Measurements from ENCODE around the gene GNAI2. TPM values are rescaled to one million over a fixed set of nuclear protein-coding genes. Genes with fewer than 3 reads are reported as not detected.

GNAI2 gene
- total RNA-seq, 1 experiment from 2014 or later: 185 TPM

GRCh38 chr3:50289130-50289529, 53.1 kb downstream of the GNAI2 start:
- no peak for TF ChIP-seq FOXK1 (CRISPR knock-in tag; IDR thresholded peaks at IDR 0.05)
- no peak for TF ChIP-seq ZNF219 (CRISPR knock-in tag; IDR thresholded peaks at IDR 0.05; ENCODE audit: borderline replicate concordance)
- no peak for TF ChIP-seq JAZF1 (CRISPR knock-in tag; IDR thresholded peaks at IDR 0.05)
- TF ChIP-seq, protein P1, sequence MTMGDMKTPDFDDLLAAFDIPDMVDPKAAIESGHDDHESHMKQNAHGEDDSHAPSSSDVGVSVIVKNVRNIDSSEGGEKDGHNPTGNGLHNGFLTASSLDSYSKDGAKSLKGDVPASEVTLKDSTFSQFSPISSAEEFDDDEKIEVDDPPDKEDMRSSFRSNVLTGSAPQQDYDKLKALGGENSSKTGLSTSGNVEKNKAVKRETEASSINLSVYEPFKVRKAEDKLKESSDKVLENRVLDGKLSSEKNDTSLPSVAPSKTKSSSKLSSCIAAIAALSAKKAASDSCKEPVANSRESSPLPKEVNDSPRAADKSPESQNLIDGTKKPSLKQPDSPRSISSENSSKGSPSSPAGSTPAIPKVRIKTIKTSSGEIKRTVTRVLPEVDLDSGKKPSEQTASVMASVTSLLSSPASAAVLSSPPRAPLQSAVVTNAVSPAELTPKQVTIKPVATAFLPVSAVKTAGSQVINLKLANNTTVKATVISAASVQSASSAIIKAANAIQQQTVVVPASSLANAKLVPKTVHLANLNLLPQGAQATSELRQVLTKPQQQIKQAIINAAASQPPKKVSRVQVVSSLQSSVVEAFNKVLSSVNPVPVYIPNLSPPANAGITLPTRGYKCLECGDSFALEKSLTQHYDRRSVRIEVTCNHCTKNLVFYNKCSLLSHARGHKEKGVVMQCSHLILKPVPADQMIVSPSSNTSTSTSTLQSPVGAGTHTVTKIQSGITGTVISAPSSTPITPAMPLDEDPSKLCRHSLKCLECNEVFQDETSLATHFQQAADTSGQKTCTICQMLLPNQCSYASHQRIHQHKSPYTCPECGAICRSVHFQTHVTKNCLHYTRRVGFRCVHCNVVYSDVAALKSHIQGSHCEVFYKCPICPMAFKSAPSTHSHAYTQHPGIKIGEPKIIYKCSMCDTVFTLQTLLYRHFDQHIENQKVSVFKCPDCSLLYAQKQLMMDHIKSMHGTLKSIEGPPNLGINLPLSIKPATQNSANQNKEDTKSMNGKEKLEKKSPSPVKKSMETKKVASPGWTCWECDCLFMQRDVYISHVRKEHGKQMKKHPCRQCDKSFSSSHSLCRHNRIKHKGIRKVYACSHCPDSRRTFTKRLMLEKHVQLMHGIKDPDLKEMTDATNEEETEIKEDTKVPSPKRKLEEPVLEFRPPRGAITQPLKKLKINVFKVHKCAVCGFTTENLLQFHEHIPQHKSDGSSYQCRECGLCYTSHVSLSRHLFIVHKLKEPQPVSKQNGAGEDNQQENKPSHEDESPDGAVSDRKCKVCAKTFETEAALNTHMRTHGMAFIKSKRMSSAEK (CRISPR knock-in tag; IDR thresholded peaks at IDR 0.05; ENCODE audit: borderline replicate concordance): no peak
- no peak for TF ChIP-seq E2F4 (CRISPR knock-in tag; IDR thresholded peaks at IDR 0.05; ENCODE audit: borderline replicate concordance, low read depth)
- no peak for TF ChIP-seq MXD4 (CRISPR knock-in tag; IDR thresholded peaks at IDR 0.05; ENCODE audit: borderline replicate concordance)
- TF ChIP-seq FOXP1 (CRISPR knock-in tag; IDR thresholded peaks at IDR 0.05; ENCODE audit: borderline replicate concordance): no peak
- TF ChIP-seq ZNF317 (CRISPR knock-in tag; IDR thresholded peaks at IDR 0.05; ENCODE audit: borderline replicate concordance, low read depth): no peak
- TF ChIP-seq KAT7 (CRISPR knock-in tag; IDR thresholded peaks at IDR 0.05; ENCODE audit: borderline replicate concordance): no peak
- TF ChIP-seq CBFB (CRISPR knock-in tag; IDR thresholded peaks at IDR 0.05; ENCODE audit: low read depth): no peak
- no peak for TF ChIP-seq ZNF121 (CRISPR knock-in tag; IDR thresholded peaks at IDR 0.05)
- no peak for TF ChIP-seq E2F1 (CRISPR knock-in tag; IDR thresholded peaks at IDR 0.05)
- TF ChIP-seq HMGXB4 (CRISPR knock-in tag; IDR thresholded peaks at IDR 0.05): no peak
- Mint-ChIP-seq H3K4me3 (no peak overlapping the region), H3K27me3 (ENCODE audit: low read depth) (no peaks in the 10 kb centered on the region; the same call in 1 of the 2 replicates), H3K36me3 (peaks cover 21% of the 10 kb centered on the region), H3K27ac (no peak overlapping the region), H3K4me1 (peaks cover 12% of the 10 kb centered on the region), H3K9me3 (no peaks in the 10 kb centered on the region)
- ATAC-seq (no peak), DNase-seq (ENCODE audit: low spot score) (no peak)
- POLR2A ChIA-PET: interaction anchor here (0.9 kb wide), 1 partner anchor 9 kb away, joined by 3 read pairs; no protein-coding TSS in a partner anchor
- CTCF ChIA-PET: interaction anchor here (0.6 kb wide), 1 partner anchor 62 kb away, joined by 3 read pairs; no protein-coding TSS in a partner anchor

DNA sequence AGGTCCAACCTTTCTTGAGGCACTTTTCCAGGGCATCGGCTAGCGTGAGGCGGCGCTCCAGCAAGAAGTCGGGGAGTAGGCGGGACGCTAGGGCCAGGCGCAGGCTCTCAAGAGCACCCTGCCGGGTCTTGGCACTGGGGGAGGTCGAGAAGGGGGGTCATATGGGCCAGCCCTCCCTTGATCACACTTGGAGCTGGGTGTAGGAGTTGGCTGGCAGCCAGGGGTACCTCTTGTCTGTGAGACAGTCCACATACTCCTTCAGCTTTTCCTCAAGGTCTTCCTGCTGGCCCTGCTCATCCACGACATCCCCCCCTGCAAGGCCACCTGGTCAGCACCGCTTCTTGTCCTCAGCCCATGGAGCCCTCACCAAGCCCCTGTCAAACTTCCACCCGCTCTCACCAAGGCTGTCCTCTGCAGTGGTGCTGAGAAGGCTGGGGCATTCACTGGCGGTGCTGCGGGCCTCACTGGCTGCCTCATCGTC, 54.2 kb downstream of the GNAI2 start:
- TF ChIP-seq ZNF671 (CRISPR knock-in tag; IDR thresholded peaks at IDR 0.05) (no peak), E2F4 (CRISPR knock-in tag; IDR thresholded peaks at IDR 0.05; ENCODE audit: borderline replicate concordance, low read depth) (no peak)
- ChIA-PET CTCF (no interaction called here), POLR2A (no interaction called here)
- Mint-ChIP-seq H3K36me3 (peaks cover 21% of the 10 kb centered on the region), H3K27ac (no peak overlapping the region), H3K9me3 (no peaks in the 10 kb centered on the region), H3K4me3 (0 out of 2 replicates have a peak overlapping the region, but pooled peaks have one; percentile 3), H3K27me3 (ENCODE audit: low read depth) (no peaks in the 10 kb centered on the region), H3K4me1 (peaks cover 12% of the 10 kb centered on the region)
- ATAC-seq (no peak), DNase-seq (ENCODE audit: low spot score) (no peak)

Data from WTC11 (cell line).